PC-3 (cell line): ENCODE results near the gene HSPA6.

Source experiments
- EZH2 ChIP-seq: fragments of 300-600 bp; sonication (generic); IDR thresholded peaks from one replicate; pipeline ENCODE4 v1.6.1; 2017; ENCODE audit warnings: antibody characterized with exemption, mild to moderate bottlenecking, low read length; ENCODE audit not compliant: unreplicated experiment
- TF ChIP-seq, protein P1 (sequence below): fragments of 300-600 bp; sonication (generic); conservative IDR thresholded peaks from 2 replicates; pipeline ENCODE4 v1.5.1; 2017; ENCODE audit warnings: antibody characterized with exemption, low read depth, mild to moderate bottlenecking, low read length

DNA sequence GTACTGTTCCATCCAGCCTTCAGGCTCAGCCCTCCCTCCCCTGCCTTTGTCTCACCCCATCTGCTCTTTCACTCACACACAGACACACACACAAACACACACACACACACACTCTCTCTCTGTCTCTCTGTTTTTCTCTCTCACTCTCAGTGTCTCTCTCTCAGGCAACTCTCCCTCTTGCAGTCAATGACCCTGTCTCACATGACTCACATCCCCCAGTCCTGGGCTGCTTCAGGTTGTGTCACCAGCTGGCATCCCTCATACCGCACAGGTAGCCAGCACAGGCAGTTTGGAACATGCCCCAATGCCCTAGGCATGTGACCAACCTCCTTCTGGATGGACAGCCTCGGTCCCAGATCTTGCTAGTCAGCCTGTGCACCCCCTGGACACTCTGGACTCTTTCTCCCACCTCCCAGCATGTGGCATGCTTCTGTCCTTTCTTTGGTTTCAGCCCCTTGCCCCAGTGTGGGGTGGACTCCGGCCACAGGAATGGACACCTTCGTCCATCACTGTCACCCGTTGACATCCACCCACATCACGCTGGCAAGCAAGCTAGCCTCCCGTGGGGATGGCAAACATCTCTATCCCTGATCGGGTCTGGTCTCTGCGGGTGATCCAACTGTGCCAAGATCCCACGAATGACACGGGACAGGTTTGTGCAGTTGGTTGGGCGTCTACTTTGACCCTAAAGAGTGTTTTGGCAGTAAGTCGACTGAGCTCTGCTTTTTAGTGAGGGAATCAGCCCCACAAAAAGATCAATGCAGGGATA, 42.5 kb upstream of the HSPA6 start:
- no peak for TF ChIP-seq EZH2
- TF ChIP-seq, protein P1, sequence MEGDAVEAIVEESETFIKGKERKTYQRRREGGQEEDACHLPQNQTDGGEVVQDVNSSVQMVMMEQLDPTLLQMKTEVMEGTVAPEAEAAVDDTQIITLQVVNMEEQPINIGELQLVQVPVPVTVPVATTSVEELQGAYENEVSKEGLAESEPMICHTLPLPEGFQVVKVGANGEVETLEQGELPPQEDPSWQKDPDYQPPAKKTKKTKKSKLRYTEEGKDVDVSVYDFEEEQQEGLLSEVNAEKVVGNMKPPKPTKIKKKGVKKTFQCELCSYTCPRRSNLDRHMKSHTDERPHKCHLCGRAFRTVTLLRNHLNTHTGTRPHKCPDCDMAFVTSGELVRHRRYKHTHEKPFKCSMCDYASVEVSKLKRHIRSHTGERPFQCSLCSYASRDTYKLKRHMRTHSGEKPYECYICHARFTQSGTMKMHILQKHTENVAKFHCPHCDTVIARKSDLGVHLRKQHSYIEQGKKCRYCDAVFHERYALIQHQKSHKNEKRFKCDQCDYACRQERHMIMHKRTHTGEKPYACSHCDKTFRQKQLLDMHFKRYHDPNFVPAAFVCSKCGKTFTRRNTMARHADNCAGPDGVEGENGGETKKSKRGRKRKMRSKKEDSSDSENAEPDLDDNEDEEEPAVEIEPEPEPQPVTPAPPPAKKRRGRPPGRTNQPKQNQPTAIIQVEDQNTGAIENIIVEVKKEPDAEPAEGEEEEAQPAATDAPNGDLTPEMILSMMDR = no peak
